Activated naive CD4-positive, alpha-beta T cell treated with anti-CD3 and anti-CD28 coated beads, Interleukin-2, amount 10 ng/mL, durations not matched to agents 7 days and 5 days (primary cell): ENCODE results near the gene FKBP1B.

Experiments used
- CTCF ChIA-PET: fragments of 350-600 bp; sonication (Branson Sonifier 250); formaldehyde crosslinking; loops from one replicate; lab custom pipeline; 2021; ENCODE audit warnings: antibody characterized with exemption; lab: Charles Lee
- DNase-seq: peaks from one replicate; pipeline ENCODE4 v3.0.0-alpha.2; 2020
- H3K27ac Mint-ChIP-seq: one replicate; pipeline ENCODE4 v1.8.0; 2021; ENCODE audit warnings: mild to moderate bottlenecking, moderate library complexity, mixed read lengths
- H3K27me3 Mint-ChIP-seq: one replicate; pipeline ENCODE4 v1.8.0; 2021; ENCODE audit warnings: mild to moderate bottlenecking, mixed read lengths
- H3K36me3 Mint-ChIP-seq: one replicate; pipeline ENCODE4 v1.8.0; 2021; ENCODE audit warnings: mixed read lengths
- H3K4me1 Mint-ChIP-seq: one replicate; pipeline ENCODE4 v1.8.0; 2021; ENCODE audit warnings: mixed read lengths
- H3K4me3 Mint-ChIP-seq: one replicate; pipeline ENCODE4 v1.8.0; 2021; ENCODE audit warnings: mild to moderate bottlenecking, moderate library complexity, mixed read lengths
- H3K9me3 Mint-ChIP-seq: one replicate; pipeline ENCODE4 v1.8.0; 2021; ENCODE audit warnings: mixed read lengths

Gene FKBP1B

GRCh38 chr2:24016853-24017703 is 32.5 kb upstream of the FKBP1B start:
- no peak for DNase-seq
- no peaks in the 10 kb centered on the region for H3K4me1 Mint-ChIP-seq
- H3K36me3 Mint-ChIP-seq, result no peaks in the 10 kb centered on the region
- no peak overlapping the region for H3K4me3 Mint-ChIP-seq
- H3K27ac Mint-ChIP-seq, result no peak overlapping the region
- CTCF ChIA-PET, result no interaction called here
- peaks cover 16% of the 10 kb centered on the region for H3K27me3 Mint-ChIP-seq
- H3K9me3 Mint-ChIP-seq, result no peaks in the 10 kb centered on the region

GRCh38 chr2:24017711-24018110 is 31.8 kb upstream of the FKBP1B start:
- no peak for DNase-seq
- H3K36me3 Mint-ChIP-seq, result peaks cover 3% of the 10 kb centered on the region
- CTCF ChIA-PET, result no interaction called here
- peaks cover 10% of the 10 kb centered on the region for H3K27me3 Mint-ChIP-seq
- H3K27ac Mint-ChIP-seq, result no peak overlapping the region
- no peaks in the 10 kb centered on the region for H3K9me3 Mint-ChIP-seq
- H3K4me3 Mint-ChIP-seq, result no peak overlapping the region
- no peaks in the 10 kb centered on the region for H3K4me1 Mint-ChIP-seq

GRCh38 chr2:24018241-24018640 is 31.3 kb upstream of the FKBP1B start:
- no peak overlapping the region for H3K4me3 Mint-ChIP-seq
- peaks cover 3% of the 10 kb centered on the region for H3K36me3 Mint-ChIP-seq
- H3K9me3 Mint-ChIP-seq, result no peaks in the 10 kb centered on the region
- no peak overlapping the region for H3K27ac Mint-ChIP-seq
- no peaks in the 10 kb centered on the region for H3K4me1 Mint-ChIP-seq
- H3K27me3 Mint-ChIP-seq, result peaks cover 4% of the 10 kb centered on the region
- CTCF ChIA-PET, result no interaction called here
- no peak for DNase-seq

- H3K4me3 Mint-ChIP-seq, result no peak overlapping the region
- H3K27me3 Mint-ChIP-seq, result no peaks in the 10 kb centered on the region
- CTCF ChIA-PET, result no interaction called here
- no peak overlapping the region for H3K27ac Mint-ChIP-seq
- no peaks in the 10 kb centered on the region for H3K9me3 Mint-ChIP-seq
- H3K36me3 Mint-ChIP-seq, result peaks cover 7% of the 10 kb centered on the region
- no peaks in the 10 kb centered on the region for H3K4me1 Mint-ChIP-seq
- DNase-seq, result no peak
These were observed 29.8 kb upstream of the FKBP1B start for GRCh38 chr2:24019729-24020128.

GRCh38 chr2:24020244-24020643 is 29.3 kb upstream of the FKBP1B start:
- DNase-seq, result no peak
- Mint-ChIP-seq H3K27me3 (no peaks in the 10 kb centered on the region), H3K9me3 (no peaks in the 10 kb centered on the region), H3K27ac (no peak overlapping the region), H3K36me3 (peaks cover 7% of the 10 kb centered on the region), H3K4me3 (no peak overlapping the region), H3K4me1 (no peaks in the 10 kb centered on the region)
- CTCF ChIA-PET, result no interaction called here

GRCh38 chr2:24021122-24021998 is 28.2 kb upstream of the FKBP1B start:
- H3K4me1 Mint-ChIP-seq, result no peaks in the 10 kb centered on the region
- H3K9me3 Mint-ChIP-seq, result no peaks in the 10 kb centered on the region
- H3K36me3 Mint-ChIP-seq, result peaks cover 8% of the 10 kb centered on the region
- no peak overlapping the region for H3K4me3 Mint-ChIP-seq
- no peaks in the 10 kb centered on the region for H3K27me3 Mint-ChIP-seq
- peak; percentile 31 for DNase-seq
- H3K27ac Mint-ChIP-seq, result no peak overlapping the region
- CTCF ChIA-PET, result interaction anchor here (1.2 kb wide), 2 partner anchors 63 to 197 kb away, joined by 3 to 4 read pairs; partner anchors contain the start of gene TP53I3

- H3K9me3 Mint-ChIP-seq, result no peaks in the 10 kb centered on the region
- H3K27ac Mint-ChIP-seq, result no peak overlapping the region
- no peaks in the 10 kb centered on the region for H3K27me3 Mint-ChIP-seq
- peaks cover 8% of the 10 kb centered on the region for H3K36me3 Mint-ChIP-seq
- no peak for DNase-seq
- no peak overlapping the region for H3K4me3 Mint-ChIP-seq
- H3K4me1 Mint-ChIP-seq, result no peaks in the 10 kb centered on the region
- CTCF ChIA-PET, result interaction anchor here (1.2 kb wide), 2 partner anchors 62 to 198 kb away, joined by 3 to 4 read pairs; partner anchors contain the start of gene TP53I3
These were observed 27.1 kb upstream of the FKBP1B start for GRCh38 chr2:24022324-24022974.

GRCh38 chr2:24022975-24023575 is 26.5 kb upstream of the FKBP1B start:
- Mint-ChIP-seq H3K36me3 (peaks cover 11% of the 10 kb centered on the region), H3K4me3 (no peak overlapping the region), H3K27me3 (no peaks in the 10 kb centered on the region), H3K4me1 (no peaks in the 10 kb centered on the region), H3K27ac (no peak overlapping the region), H3K9me3 (no peaks in the 10 kb centered on the region)
- CTCF ChIA-PET, result interaction anchor here (1.2 kb wide), 1 partner anchor 62 kb away, joined by 4 read pairs; the partner anchor contains the start of gene TP53I3
- DNase-seq, result no peak

- no peak overlapping the region for H3K4me3 Mint-ChIP-seq
- H3K27ac Mint-ChIP-seq, result no peak overlapping the region
- H3K9me3 Mint-ChIP-seq, result no peaks in the 10 kb centered on the region
- no peaks in the 10 kb centered on the region for H3K4me1 Mint-ChIP-seq
- CTCF ChIA-PET, result no interaction called here
- no peak for DNase-seq
- H3K27me3 Mint-ChIP-seq, result no peaks in the 10 kb centered on the region
- H3K36me3 Mint-ChIP-seq, result peaks cover 15% of the 10 kb centered on the region
These were observed 25.5 kb upstream of the FKBP1B start for GRCh38 chr2:24024018-24024417.

GRCh38 chr2:24024996-24025663 is 24.4 kb upstream of the FKBP1B start:
- no peaks in the 10 kb centered on the region for H3K9me3 Mint-ChIP-seq
- no peak for DNase-seq
- no peaks in the 10 kb centered on the region for H3K4me1 Mint-ChIP-seq
- CTCF ChIA-PET, result no interaction called here
- H3K27me3 Mint-ChIP-seq, result no peaks in the 10 kb centered on the region
- no peak overlapping the region for H3K4me3 Mint-ChIP-seq
- no peak overlapping the region for H3K27ac Mint-ChIP-seq
- H3K36me3 Mint-ChIP-seq, result peaks cover 26% of the 10 kb centered on the region

GRCh38 chr2:24026233-24026632 is 23.3 kb upstream of the FKBP1B start:
- no peaks in the 10 kb centered on the region for H3K9me3 Mint-ChIP-seq
- CTCF ChIA-PET, result no interaction called here
- H3K36me3 Mint-ChIP-seq, result peaks cover 32% of the 10 kb centered on the region
- H3K27me3 Mint-ChIP-seq, result no peaks in the 10 kb centered on the region
- no peak overlapping the region for H3K27ac Mint-ChIP-seq
- no peaks in the 10 kb centered on the region for H3K4me1 Mint-ChIP-seq
- DNase-seq, result no peak
- H3K4me3 Mint-ChIP-seq, result no peak overlapping the region

GRCh38 chr2:24038786-24039499 is 10.6 kb upstream of the FKBP1B start:
- peaks cover 10% of the 10 kb centered on the region for H3K4me1 Mint-ChIP-seq
- DNase-seq, result no peak
- no peaks in the 10 kb centered on the region for H3K27me3 Mint-ChIP-seq
- CTCF ChIA-PET, result no interaction called here
- no peaks in the 10 kb centered on the region for H3K9me3 Mint-ChIP-seq
- peaks cover 27% of the 10 kb centered on the region for H3K36me3 Mint-ChIP-seq
- H3K27ac Mint-ChIP-seq, result no peak overlapping the region
- H3K4me3 Mint-ChIP-seq, result no peak overlapping the region

GRCh38 chr2:24040511-24040910 is 9.0 kb upstream of the FKBP1B start:
- peaks cover 14% of the 10 kb centered on the region for H3K4me1 Mint-ChIP-seq
- H3K27me3 Mint-ChIP-seq, result no peaks in the 10 kb centered on the region
- H3K27ac Mint-ChIP-seq, result no peak overlapping the region
- H3K9me3 Mint-ChIP-seq, result no peaks in the 10 kb centered on the region
- H3K36me3 Mint-ChIP-seq, result peaks cover 26% of the 10 kb centered on the region
- CTCF ChIA-PET, result no interaction called here
- no peak overlapping the region for H3K4me3 Mint-ChIP-seq
- no peak for DNase-seq
